ENCODE data around the gene ARPC4.

DNA sequence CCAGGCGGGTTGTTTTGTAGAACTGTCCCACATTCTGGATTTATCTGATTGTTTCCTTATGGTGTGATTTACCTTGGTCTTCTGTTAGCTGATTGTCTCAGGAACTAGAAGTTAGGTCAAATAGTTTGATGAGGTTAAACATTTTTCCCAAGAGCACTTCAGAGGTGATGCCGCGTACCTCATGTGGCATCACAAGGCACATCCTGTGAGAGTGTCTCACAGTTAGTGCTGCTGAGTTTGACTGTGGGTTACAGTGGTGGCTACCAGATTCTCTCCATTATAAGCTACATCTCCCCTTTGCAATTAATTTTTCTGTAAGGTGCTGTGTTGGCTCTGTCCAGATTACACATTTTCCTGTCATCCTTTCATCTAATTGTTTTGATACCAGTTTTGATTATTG is 38.4 kb downstream of the ARPC4 start:
- no peak for TF ChIP-seq EP300 (IDR thresholded peaks at IDR 0.05)
- TF ChIP-seq, protein P1, sequence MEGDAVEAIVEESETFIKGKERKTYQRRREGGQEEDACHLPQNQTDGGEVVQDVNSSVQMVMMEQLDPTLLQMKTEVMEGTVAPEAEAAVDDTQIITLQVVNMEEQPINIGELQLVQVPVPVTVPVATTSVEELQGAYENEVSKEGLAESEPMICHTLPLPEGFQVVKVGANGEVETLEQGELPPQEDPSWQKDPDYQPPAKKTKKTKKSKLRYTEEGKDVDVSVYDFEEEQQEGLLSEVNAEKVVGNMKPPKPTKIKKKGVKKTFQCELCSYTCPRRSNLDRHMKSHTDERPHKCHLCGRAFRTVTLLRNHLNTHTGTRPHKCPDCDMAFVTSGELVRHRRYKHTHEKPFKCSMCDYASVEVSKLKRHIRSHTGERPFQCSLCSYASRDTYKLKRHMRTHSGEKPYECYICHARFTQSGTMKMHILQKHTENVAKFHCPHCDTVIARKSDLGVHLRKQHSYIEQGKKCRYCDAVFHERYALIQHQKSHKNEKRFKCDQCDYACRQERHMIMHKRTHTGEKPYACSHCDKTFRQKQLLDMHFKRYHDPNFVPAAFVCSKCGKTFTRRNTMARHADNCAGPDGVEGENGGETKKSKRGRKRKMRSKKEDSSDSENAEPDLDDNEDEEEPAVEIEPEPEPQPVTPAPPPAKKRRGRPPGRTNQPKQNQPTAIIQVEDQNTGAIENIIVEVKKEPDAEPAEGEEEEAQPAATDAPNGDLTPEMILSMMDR (IDR thresholded peaks at IDR 0.05): no peak
